Esophagus squamous epithelium (tissue), 5 donors: ENCODE data around the gene IKZF2. TPM values are rescaled to one million over a fixed set of nuclear protein-coding genes. Genes with fewer than 3 reads are reported as not detected.

Source experiments
- DNase-seq: peaks from one replicate; lab custom pipeline; 2025; lab: John Stamatoyannopoulos, UW
- H3K27ac ChIP-seq, 4 donors: fragments of 200-600 bp; sonication (generic); one replicate each; pipeline ENCODE4 v1.5.1; 2016 to 2019; ENCODE audit warnings: mild to moderate bottlenecking in 1 of 4
- H3K27me3 ChIP-seq, 4 donors: fragments of 200-600 bp; sonication (generic); 1 replicate in 3 of 4; 2 replicates in 1 of 4; pipeline versions ENCODE4 v1.5.1 to v1.6.0; 2017 to 2021; ENCODE audit warnings: antibody characterized with exemption in 1 of 4
- H3K36me3 ChIP-seq, 3 donors: fragments of 200-600 bp; sonication (generic); one replicate each; pipeline ENCODE4 v1.5.1; 2016 to 2019
- H3K4me1 ChIP-seq, 3 donors: fragments of 200-600 bp; sonication (generic); one replicate each; pipeline ENCODE4 v1.5.1; 2017 to 2019
- H3K4me3 ChIP-seq, 4 donors: fragments of 200-600 bp; sonication (generic); 1 replicate in 3 of 4; 2 replicates in 1 of 4; pipeline ENCODE4 v1.5.1; 2016 to 2019; ENCODE audit warnings: mild to moderate bottlenecking in 2 of 4, moderate library complexity in 1 of 4
- H3K9me3 ChIP-seq, 3 donors: fragments of 200-600 bp; sonication (generic); one replicate each; pipeline ENCODE4 v1.5.1; 2016 to 2019
- CTCF ChIP-seq, 6 experiments: fragments of 450-650 bp in 4 of 6; fragments of 200-600 bp in 2 of 6; sonication (generic) in 2 of 6; IDR thresholded peaks; one replicate each; pipeline ENCODE4 v1.5.1; 2016 to 2019; ENCODE audit warnings: antibody characterized with exemption in 6 of 6, mild to moderate bottlenecking in 4 of 6, moderate library complexity in 4 of 6
- POLR2A ChIP-seq, 4 donors: fragments of 450-650 bp; IDR thresholded peaks; one replicate each; pipeline ENCODE4 v1.6.1; 2017; ENCODE audit warnings: antibody characterized with exemption in 4 of 4, mild to moderate bottlenecking in 4 of 4, moderate library complexity in 3 of 4
- WGBS, 2 donors: methylation state at CpG; one replicate each; pipeline ENCODE4 v1.1.5; 2018; 5-methylcytosine and 5-hydroxymethylcytosine counted together
- intact Hi-C: fragments of 100-400 bp; cut with DNase I; formaldehyde crosslinking; loops from one replicate; pipeline ENCODE4 v1.15.0; 2022
- total RNA-seq, 4 donors: library from RNA; depleted of rRNA; stranded (reverse); fragments of >200 nt; gene quantifications; one replicate each; pipeline ENCODE4 v1.1.0, GENCODE V29; 2016
- donor health status: DM: yes; HTN: yes; CAD: no.

IKZF2 gene
- total RNA-seq, 4 donors from 2014 or later, result 44.1 to 96.1 (median 78.6) TPM

GRCh38 chr2:213156717-213157116, 5.3 kb upstream of the IKZF2 start:
- Histone ChIP-seq H3K27me3 (no peaks in the 10 kb centered on the region), H3K4me1 (peaks cover 0 to 25% (median 11%) of the 10 kb centered on the region in 3 donors), H3K36me3 (no peaks in the 10 kb centered on the region), H3K9me3 (no peaks in the 10 kb centered on the region), H3K4me3 (no peak overlapping the region), H3K27ac (no peak overlapping the region)
- intact Hi-C loops, result loop anchor here (10.0 kb wide), 1 partner anchor 382 kb away; no protein-coding TSS in a partner anchor
- no peak for DNase-seq
- no peak for TF ChIP-seq CTCF (IDR thresholded peaks at IDR 0.05)
- TF ChIP-seq POLR2A (IDR thresholded peaks at IDR 0.05), result no peak
- WGBS, 2 donors, result 78 to 87% methylated on average over 2 of the region's 2 CpGs

- TF ChIP-seq POLR2A (IDR thresholded peaks at IDR 0.05) (no peak), CTCF (IDR thresholded peaks at IDR 0.05) (no peak)
- 36 to 57% methylated on average over 6 of the region's 6 CpGs for WGBS, 2 donors
Observed at GRCh38 chr2:213152888-213153287, 1.5 kb upstream of the IKZF2 start.

GRCh38 chr2:213152065-213152794, 818 bp upstream of the IKZF2 start:
- no peak for DNase-seq
- peaks cover 0 to 48% (median 17%) of the 10 kb centered on the region in 3 donors for H3K4me1 ChIP-seq
- TF ChIP-seq POLR2A (IDR thresholded peaks at IDR 0.05), result no peak
- TF ChIP-seq CTCF (IDR thresholded peaks at IDR 0.05), result peak in 5 of 6 experiments; percentile 26 to 55 (median 43)
- H3K9me3 ChIP-seq, result no peaks in the 10 kb centered on the region
- no peaks in the 10 kb centered on the region for H3K27me3 ChIP-seq
- H3K36me3 ChIP-seq, result no peaks in the 10 kb centered on the region
- 1 to 3% methylated on average over 5 to 13 of the region's 39 CpGs for WGBS, 2 donors
- intact Hi-C loops, result loop anchor here (5.0 to 10.0 kb wide), 2 partner anchors 377 to 465 kb away; no protein-coding TSS in a partner anchor
- peak overlapping the region; percentile 98 to 99 (median 98) for H3K27ac ChIP-seq
- H3K4me3 ChIP-seq, result peak overlapping the region; percentile 85 to 99 (median 90)

More at GRCh38 chr2:213152888-213153287, 1.5 kb upstream of the IKZF2 start:
- H3K27ac ChIP-seq, result peak overlapping the region in 3 of 4 donors; percentile 98 to 99 (median 98)
- H3K4me1 ChIP-seq, result peaks cover 0 to 42% (median 17%) of the 10 kb centered on the region in 3 donors
- intact Hi-C loops, result loop anchor here (5.0 to 10.0 kb wide), 2 partner anchors 378 to 466 kb away; no protein-coding TSS in a partner anchor
- no peaks in the 10 kb centered on the region for H3K36me3 ChIP-seq
- H3K4me3 ChIP-seq, result peak overlapping the region; percentile 85 to 99 (median 90)
- H3K9me3 ChIP-seq, result no peaks in the 10 kb centered on the region
- H3K27me3 ChIP-seq, result no peaks in the 10 kb centered on the region
- no peak for DNase-seq

- Histone ChIP-seq H3K27me3 (no peaks in the 10 kb centered on the region), H3K4me3 (peak overlapping the region; percentile 38 to 99 (median 90)), H3K4me1 (peaks cover 0 to 64% (median 17%) of the 10 kb centered on the region in 3 donors), H3K36me3 (no peaks in the 10 kb centered on the region), H3K9me3 (no peaks in the 10 kb centered on the region), H3K27ac (peak overlapping the region; percentile 91 to 99 (median 98))
- no peak for TF ChIP-seq CTCF (IDR thresholded peaks at IDR 0.05)
- intact Hi-C loops, result loop anchor here (5.0 to 10.0 kb wide), 2 partner anchors 376 to 463 kb away; no protein-coding TSS in a partner anchor
- no peak for DNase-seq
- 2 to 5% methylated on average over 7 to 8 of the region's 10 CpGs for WGBS, 2 donors
Observed at GRCh38 chr2:213150315-213151097, 906 bp downstream of the IKZF2 start.
